C4-2B (cell line): Measurements from ENCODE around the gene CC2D1B.

Experiments
- H3K27ac ChIP-seq: fragments of 450-650 bp; 2 replicates; pipeline ENCODE4 v1.5.1; 2017
- ZFX ChIP-seq: fragments of 450-650 bp; IDR thresholded peaks from 2 replicates; pipeline ENCODE4 v1.6.1; 2017
- TF ChIP-seq, protein P1 (sequence below): fragments of 450-650 bp; conservative IDR thresholded peaks from 2 replicates; pipeline ENCODE4 v1.5.1; 2017; ENCODE audit warnings: mild to moderate bottlenecking

Gene CC2D1B

DNA sequence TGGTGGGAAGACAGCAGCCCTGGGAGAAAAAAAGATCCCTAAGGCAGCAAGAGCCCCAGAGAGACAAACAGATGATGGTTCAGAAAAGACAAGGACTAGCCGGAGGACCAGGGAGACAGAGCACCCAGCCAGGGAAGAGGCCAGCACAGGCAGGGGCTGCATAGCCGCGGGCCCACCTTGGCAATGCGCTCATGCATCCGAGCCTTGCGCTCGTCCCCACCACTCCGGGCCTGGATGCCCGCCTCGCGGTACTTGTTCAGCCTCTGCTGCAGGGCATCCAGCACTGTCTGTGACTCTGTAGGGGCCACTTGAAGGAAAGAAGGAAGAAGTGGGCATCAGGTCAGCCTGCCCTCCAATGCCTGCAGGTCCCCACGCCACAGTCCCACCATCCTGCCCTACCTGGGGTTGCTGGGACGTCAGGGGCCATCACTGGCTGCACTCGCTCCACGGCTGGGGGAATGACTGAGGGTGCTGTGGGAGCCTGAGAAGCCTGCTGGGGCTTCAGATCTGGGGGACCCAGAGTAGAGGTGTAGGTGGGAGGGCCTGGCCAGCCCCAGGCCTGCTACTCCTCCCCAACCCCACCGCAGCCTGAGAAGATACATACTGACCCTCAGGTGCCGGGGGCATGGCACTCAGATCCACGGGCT lies 7.0 kb downstream of the CC2D1B start:
- H3K27ac ChIP-seq, result no peak overlapping the region
- TF ChIP-seq, protein P1, sequence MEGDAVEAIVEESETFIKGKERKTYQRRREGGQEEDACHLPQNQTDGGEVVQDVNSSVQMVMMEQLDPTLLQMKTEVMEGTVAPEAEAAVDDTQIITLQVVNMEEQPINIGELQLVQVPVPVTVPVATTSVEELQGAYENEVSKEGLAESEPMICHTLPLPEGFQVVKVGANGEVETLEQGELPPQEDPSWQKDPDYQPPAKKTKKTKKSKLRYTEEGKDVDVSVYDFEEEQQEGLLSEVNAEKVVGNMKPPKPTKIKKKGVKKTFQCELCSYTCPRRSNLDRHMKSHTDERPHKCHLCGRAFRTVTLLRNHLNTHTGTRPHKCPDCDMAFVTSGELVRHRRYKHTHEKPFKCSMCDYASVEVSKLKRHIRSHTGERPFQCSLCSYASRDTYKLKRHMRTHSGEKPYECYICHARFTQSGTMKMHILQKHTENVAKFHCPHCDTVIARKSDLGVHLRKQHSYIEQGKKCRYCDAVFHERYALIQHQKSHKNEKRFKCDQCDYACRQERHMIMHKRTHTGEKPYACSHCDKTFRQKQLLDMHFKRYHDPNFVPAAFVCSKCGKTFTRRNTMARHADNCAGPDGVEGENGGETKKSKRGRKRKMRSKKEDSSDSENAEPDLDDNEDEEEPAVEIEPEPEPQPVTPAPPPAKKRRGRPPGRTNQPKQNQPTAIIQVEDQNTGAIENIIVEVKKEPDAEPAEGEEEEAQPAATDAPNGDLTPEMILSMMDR, result no peak
- TF ChIP-seq ZFX, result no peak

GRCh38 chr1:52357397-52357796 lies 8.6 kb downstream of the CC2D1B start:
- TF ChIP-seq, protein P1, result no peak
- TF ChIP-seq ZFX, result no peak
- no peak overlapping the region for H3K27ac ChIP-seq

GRCh38 chr1:52356818-52357355 lies 9.1 kb downstream of the CC2D1B start:
- no peak for TF ChIP-seq ZFX
- TF ChIP-seq, protein P1, result no peak

GRCh38 chr1:52355847-52356505 lies 10.0 kb downstream of the CC2D1B start:
- no peak for TF ChIP-seq ZFX
- TF ChIP-seq, protein P1, result no peak
- H3K27ac ChIP-seq, result no peak overlapping the region

More at GRCh38 chr1:52356818-52357355, 9.1 kb downstream of the CC2D1B start:
- H3K27ac ChIP-seq, result no peak overlapping the region

- no peak overlapping the region for H3K27ac ChIP-seq
- TF ChIP-seq ZFX, result no peak
- TF ChIP-seq, protein P1, result no peak
These were observed 10.6 kb downstream of the CC2D1B start for GRCh38 chr1:52355436-52355835.

GRCh38 chr1:52352690-52353089 lies 13.3 kb downstream of the CC2D1B start:
- TF ChIP-seq, protein P1, result no peak
- no peak for TF ChIP-seq ZFX
- H3K27ac ChIP-seq, result no peak overlapping the region

GRCh38 chr1:52348704-52349300 lies 17.2 kb downstream of the CC2D1B start:
- H3K27ac ChIP-seq, result no peak overlapping the region
- TF ChIP-seq ZFX, result no peak
- TF ChIP-seq, protein P1, result no peak; the same call in 1 of the 2 replicates
